GM12872 (cell line): ENCODE measurements around the gene NRL.

ENCODE experiments used
- CTCF ChIP-seq: IDR thresholded peaks from 3 replicates; pipeline ENCODE4 v1.5.1; 2011; ENCODE audit warnings: low read depth, mild to moderate bottlenecking, low read length, moderate library complexity; ENCODE audit not compliant: insufficient read depth

NRL gene

GRCh38 chr14:24146978-24147760, 32.4 kb upstream of the NRL start, which contains the start of gene RNF31:
RNF31 (plus strand) TSS chr14:24147498; CDS start chr14:24147699, 201 bp downstream.
- no peak for TF ChIP-seq CTCF

- no peak for TF ChIP-seq CTCF
Observed at GRCh38 chr14:24146453-24146977, 31.8 kb upstream of the NRL start, which contains the start of gene PSME2. PSME2 (minus strand) TSS chr14:24146610; CDS start chr14:24146581, 29 bp downstream.

GRCh38 chr14:24145690-24146452, 31.1 kb upstream of the NRL start:
- TF ChIP-seq CTCF, result no peak

GRCh38 chr14:24145219-24145618, 30.5 kb upstream of the NRL start:
- TF ChIP-seq CTCF, result no peak

- TF ChIP-seq CTCF, result no peak
Observed at GRCh38 chr14:24144451-24144850, 29.7 kb upstream of the NRL start.

- no peak for TF ChIP-seq CTCF
Observed at GRCh38 chr14:24143511-24143910, 28.8 kb upstream of the NRL start.
